ENCODE results near the gene ABAT.
A peak's percentile ranks its signal among the peaks of the same experiment; 100 is the strongest.
"Not testable (repeated sequence)": the region's sequence is repeated elsewhere in the genome, so short reads cannot be mapped to it uniquely, and the experiment has no call there.

The ABAT gene

GRCh38 chr16:8649829-8650554 lies 24.4 kb upstream of the ABAT start:
- no peak for DNase-seq

- not testable (repeated sequence) for DNase-seq
Observed at GRCh38 chr16:8651958-8652357, 22.5 kb upstream of the ABAT start.

- DNase-seq: no peak
Observed at GRCh38 chr16:8655184-8655717, 19.2 kb upstream of the ABAT start.

GRCh38 chr16:8656376-8656775 lies 18.0 kb upstream of the ABAT start:
- no peak for DNase-seq

- peak; percentile 7 for DNase-seq
Observed at GRCh38 chr16:8660841-8661301, 13.5 kb upstream of the ABAT start.

GRCh38 chr16:8661703-8662102 lies 12.7 kb upstream of the ABAT start:
- no peak for DNase-seq

- DNase-seq: no peak
Observed at GRCh38 chr16:8663192-8664089, 11.0 kb upstream of the ABAT start.

- DNase-seq: no peak
Observed at GRCh38 chr16:8665529-8665928, 8.9 kb upstream of the ABAT start.

- no peak for DNase-seq
Observed at GRCh38 chr16:8667492-8667891, 6.9 kb upstream of the ABAT start.

- no peak for DNase-seq
Observed at GRCh38 chr16:8668113-8668512, 6.3 kb upstream of the ABAT start.

- no peak for DNase-seq
Observed at GRCh38 chr16:8669481-8669880, 4.9 kb upstream of the ABAT start.

GRCh38 chr16:8670014-8670560 lies 4.3 kb upstream of the ABAT start:
- no peak for DNase-seq

- DNase-seq: no peak
Observed at GRCh38 chr16:8673611-8674412, 605 bp upstream of the ABAT start.

GRCh38 chr16:8675183-8676159 lies 1.1 kb downstream of the ABAT start:
- DNase-seq: no peak

GRCh38 chr16:8676160-8676547 lies 1.7 kb downstream of the ABAT start:
- no peak for DNase-seq

- no peak for DNase-seq
Observed at GRCh38 chr16:8676737-8677375, 2.4 kb downstream of the ABAT start.

GRCh38 chr16:8677481-8677880 lies 3.1 kb downstream of the ABAT start:
- DNase-seq: no peak

- DNase-seq: no peak
Observed at GRCh38 chr16:8678068-8678927, 3.9 kb downstream of the ABAT start.

GRCh38 chr16:8679151-8679550 lies 4.7 kb downstream of the ABAT start:
- DNase-seq: no peak

Data from NK-92 treated with Interleukin-12 subunit alpha and Interleukin-12 subunit beta, amount 100 ng/mL, for 24 hours (cell line).